GM12878 (cell line): Measurements from ENCODE around the gene SGMS1. TPM values are rescaled to one million over a fixed set of nuclear protein-coding genes. Genes with fewer than 3 reads are reported as not detected.
A peak's percentile ranks its signal among the peaks of the same experiment; 100 is the strongest.

Source experiments
- ATAC-seq: fragments of 200-7000 bp; cut with Tn5 transposase; 3 replicates; pipeline ENCODE4 v1.9.1; 2020; ENCODE audit warnings: mild to moderate bottlenecking, moderate library complexity
- BruUV-seq: library from RNA; stranded (reverse); fragments of 400-500 nt; replicated peaks from 2 replicates; lab custom pipeline; 2021; lab: Mats Ljungman, UMichigan
- CTCF ChIA-PET: fragments of 300-600 bp; sonication (Branson Sonifier 250); formaldehyde crosslinking; extraction: SDS; loops from one replicate; lab custom pipeline; 2021; ENCODE audit warnings: inconsistent platforms; lab: Yijun Ruan, JAX
- POLR2A ChIA-PET: fragments of 350-600 bp; formaldehyde crosslinking; extraction: SDS; loops from one replicate; lab custom pipeline; 2021; ENCODE audit warnings: inconsistent platforms; lab: Charles Lee
- RAD21 ChIA-PET: fragments of 300-600 bp; sonication (Branson Sonifier 250); formaldehyde crosslinking; loops from one replicate; lab custom pipeline; 2023; ENCODE audit warnings: antibody characterized with exemption; ENCODE audit not compliant: unreplicated experiment; lab: Charles Lee
- SMC1A ChIA-PET: fragments of 300-600 bp; sonication (Branson Sonifier 250); formaldehyde crosslinking; loops from one replicate; lab custom pipeline; 2023; ENCODE audit not compliant: unreplicated experiment, uncharacterized antibody; lab: Charles Lee
- DNase-seq: peaks from one replicate; pipeline ENCODE4 v3.0.0-alpha.2; 2011; ENCODE audit warnings: low read depth, low spot score
- FAIRE-seq: peaks from 3 replicates; lab custom pipeline; 2011; peaks lifted over from hg19 to GRCh38; lab: Jason Lieb, UNC
- H2AFZ ChIP-seq: 2 replicates; pipeline ENCODE4 v1.6.0; 2011; ENCODE audit warnings: low read depth, low read length, control low read depth; ENCODE audit not compliant: control insufficient read depth
- H3K27ac ChIP-seq: 2 replicates; pipeline ENCODE4 v1.5.1; 2011; ENCODE audit warnings: control low read depth; ENCODE audit not compliant: control insufficient read depth, insufficient read depth
- H3K27me3 ChIP-seq, 2 experiments: replicated peaks in 1 of 2; 2 replicates each; pipeline versions ENCODE4 v1.6.0 to v1.6.1; 2011; ENCODE audit warnings: low read length in 1 of 2; ENCODE audit not compliant: control insufficient read depth in 2 of 2, insufficient read depth in 2 of 2
- H3K36me3 ChIP-seq, 2 experiments: 2 replicates each; pipeline ENCODE4 v1.5.1; 2011; ENCODE audit warnings: low read length in 1 of 2; ENCODE audit not compliant: control insufficient read depth in 2 of 2, insufficient read depth in 2 of 2
- H3K4me1 ChIP-seq: 2 replicates; pipeline ENCODE4 v1.6.1; 2011; ENCODE audit warnings: mild to moderate bottlenecking, low read length, moderate library complexity, mixed read lengths; ENCODE audit not compliant: control insufficient read depth, insufficient read depth
- H3K4me2 ChIP-seq: 2 replicates; pipeline ENCODE4 v1.6.0; 2011; ENCODE audit warnings: control low read depth; ENCODE audit not compliant: control insufficient read depth, insufficient read depth
- H3K4me3 ChIP-seq: fragments of 200-600 bp; sonication (generic); 2 replicates; pipeline ENCODE4 v1.5.1; 2016
- H3K79me2 ChIP-seq: 2 replicates; pipeline ENCODE4 v1.6.0; 2011; ENCODE audit warnings: low read length; ENCODE audit not compliant: control insufficient read depth, insufficient read depth
- H3K9ac ChIP-seq: 2 replicates; pipeline ENCODE4 v1.8.0; 2011; ENCODE audit warnings: low read length, control low read depth, mixed read lengths; ENCODE audit not compliant: control insufficient read depth, insufficient read depth
- H3K9me3 ChIP-seq: replicated peaks from 3 replicates; pipeline ENCODE4 v1.5.1; 2011; ENCODE audit warnings: mild to moderate bottlenecking, low read length; ENCODE audit not compliant: control insufficient read depth, insufficient read depth
- H4K20me1 ChIP-seq: 2 replicates; pipeline ENCODE4 v1.6.0; 2011; ENCODE audit not compliant: control insufficient read depth, insufficient read depth
- BHLHE40 ChIP-seq, 2 experiments: fragments of 450-650 bp in 1 of 2; IDR thresholded peaks; 2 replicates each; pipeline ENCODE4 v1.6.1; 2011 to 2017; ENCODE audit warnings: low read depth in 2 of 2, borderline replicate concordance in 1 of 2, improper control_type of control experiment in 1 of 2, low read length in 1 of 2, mild to moderate bottlenecking in 1 of 2
- ETV6 ChIP-seq, 2 experiments: fragments of 450-650 bp in 1 of 2; IDR thresholded peaks in 1 of 2; conservative IDR thresholded peaks in 1 of 2; 2 replicates each; pipeline ENCODE4 v1.6.1; 2014; ENCODE audit warnings: antibody characterized with exemption in 1 of 2, borderline replicate concordance in 1 of 2, low read depth in 1 of 2, mild to moderate bottlenecking in 1 of 2, moderate library complexity in 1 of 2
- IKZF2 ChIP-seq, 2 experiments: fragments of 450-650 bp; IDR thresholded peaks; 2 replicates each; pipeline ENCODE4 v1.6.1; 2017; ENCODE audit warnings: mild to moderate bottlenecking in 2 of 2, moderate library complexity in 2 of 2
- MXI1 ChIP-seq: fragments of 150-350 bp; IDR thresholded peaks from 2 replicates; pipeline ENCODE4 v1.6.1; 2011; ENCODE audit warnings: low read depth, mild to moderate bottlenecking, inconsistent platforms, low read length, improper control_type of control experiment
- NR2F1 ChIP-seq: fragments of 450-650 bp; conservative IDR thresholded peaks from 2 replicates; pipeline ENCODE4 v1.6.1; 2017; ENCODE audit warnings: mild to moderate bottlenecking
- RAD21 ChIP-seq: IDR thresholded peaks from 2 replicates; pipeline ENCODE4 v1.6.1; 2011; ENCODE audit warnings: mild to moderate bottlenecking, low read depth, low read length, moderate library complexity; ENCODE audit not compliant: insufficient read depth
- TCF12 ChIP-seq: IDR thresholded peaks from 2 replicates; pipeline ENCODE4 v1.6.1; 2011; ENCODE audit warnings: low read depth, mild to moderate bottlenecking, low read length
- WGBS: methylation state at CpG from one replicate; pipeline ENCODE4 v1.1.6; 2016; ENCODE audit warnings: low lambda C conversion rate; ENCODE audit not compliant: insufficient replicate concordance, insufficient coverage; ENCODE audit errors: missing lambda C conversion rate; 5-methylcytosine and 5-hydroxymethylcytosine counted together
- in situ Hi-C: fragments of 300-500 bp; cut with MboI; formaldehyde crosslinking; loops from 9 replicates; pipeline ENCODE4 v1.14.3; 2018; ENCODE audit warnings: mixed read lengths
- intact Hi-C: fragments of 100-400 bp; cut with micrococcal nuclease; formaldehyde crosslinking; loops from one replicate; pipeline ENCODE4 v1.14.2; 2022; ENCODE audit not compliant: unreplicated experiment
- polyA plus RNA-seq, 11 experiments: library from polyadenylated mRNA; depleted of rRNA in 4 of 11; unstranded in 6 of 11; stranded (reverse) in 5 of 11; fragments of >200 nt; fragmentation: Nextera tagmentation in 4 of 11; fragmentation: Illumina TruSeq in 1 of 11; extraction: Ambion mirVana in 4 of 11; extraction: Trizol in 1 of 11; gene quantifications; 1 replicate in 1 of 11; 2 replicates in 10 of 11; pipeline versions ENCODE4 v1.2.1 to v1.2.3, GENCODE V29; 2011 to 2016; ENCODE audit warnings: inconsistent platforms in 2 of 11, missing spikeins in 2 of 11, low read depth in 1 of 11
- total RNA-seq, 4 experiments: library from RNA; depleted of rRNA in 3 of 4; stranded (reverse); fragments of >200 nt in 3 of 4; fragmentation: Illumina TruSeq in 1 of 4; extraction: Trizol in 1 of 4; gene quantifications; 2 replicates each; pipeline versions ENCODE4 v1.2.1 to v1.2.3, GENCODE V29; 2013 to 2021
- TF ChIP-seq, protein P1 (sequence below): fragments of 450-650 bp; IDR thresholded peaks from 2 replicates; pipeline ENCODE4 v1.6.1; 2017; ENCODE audit warnings: mild to moderate bottlenecking, moderate library complexity
- TF ChIP-seq, protein P2 (sequence below): fragments of 450-650 bp; formaldehyde crosslinking; IDR thresholded peaks from 2 replicates; pipeline ENCODE4 v1.4.0; 2022; ENCODE audit warnings: mild to moderate bottlenecking, moderate library complexity

SGMS1 gene
- total and polyA plus RNA-seq, 10 of the 15 experiments (the other 5 are each of a cell fraction or from before 2014, with no cell fraction given), result 1.4 to 14.5 (median 4.9) TPM

DNA sequence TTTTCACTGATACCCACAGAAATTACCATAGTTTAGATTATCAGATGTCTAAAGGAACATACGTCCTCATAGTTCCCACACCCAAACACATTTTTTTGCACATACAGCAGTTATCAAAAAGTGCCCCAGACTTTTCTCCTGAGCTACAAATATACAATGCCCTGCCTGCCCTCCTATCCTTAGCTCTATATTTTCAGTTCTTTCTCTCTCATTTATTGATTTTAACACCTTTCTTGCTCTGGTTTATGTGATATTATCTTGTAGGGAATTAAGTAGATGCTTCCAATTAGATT is 25.1 kb upstream of the SGMS1 start (continued):
- TF ChIP-seq, protein P1, sequence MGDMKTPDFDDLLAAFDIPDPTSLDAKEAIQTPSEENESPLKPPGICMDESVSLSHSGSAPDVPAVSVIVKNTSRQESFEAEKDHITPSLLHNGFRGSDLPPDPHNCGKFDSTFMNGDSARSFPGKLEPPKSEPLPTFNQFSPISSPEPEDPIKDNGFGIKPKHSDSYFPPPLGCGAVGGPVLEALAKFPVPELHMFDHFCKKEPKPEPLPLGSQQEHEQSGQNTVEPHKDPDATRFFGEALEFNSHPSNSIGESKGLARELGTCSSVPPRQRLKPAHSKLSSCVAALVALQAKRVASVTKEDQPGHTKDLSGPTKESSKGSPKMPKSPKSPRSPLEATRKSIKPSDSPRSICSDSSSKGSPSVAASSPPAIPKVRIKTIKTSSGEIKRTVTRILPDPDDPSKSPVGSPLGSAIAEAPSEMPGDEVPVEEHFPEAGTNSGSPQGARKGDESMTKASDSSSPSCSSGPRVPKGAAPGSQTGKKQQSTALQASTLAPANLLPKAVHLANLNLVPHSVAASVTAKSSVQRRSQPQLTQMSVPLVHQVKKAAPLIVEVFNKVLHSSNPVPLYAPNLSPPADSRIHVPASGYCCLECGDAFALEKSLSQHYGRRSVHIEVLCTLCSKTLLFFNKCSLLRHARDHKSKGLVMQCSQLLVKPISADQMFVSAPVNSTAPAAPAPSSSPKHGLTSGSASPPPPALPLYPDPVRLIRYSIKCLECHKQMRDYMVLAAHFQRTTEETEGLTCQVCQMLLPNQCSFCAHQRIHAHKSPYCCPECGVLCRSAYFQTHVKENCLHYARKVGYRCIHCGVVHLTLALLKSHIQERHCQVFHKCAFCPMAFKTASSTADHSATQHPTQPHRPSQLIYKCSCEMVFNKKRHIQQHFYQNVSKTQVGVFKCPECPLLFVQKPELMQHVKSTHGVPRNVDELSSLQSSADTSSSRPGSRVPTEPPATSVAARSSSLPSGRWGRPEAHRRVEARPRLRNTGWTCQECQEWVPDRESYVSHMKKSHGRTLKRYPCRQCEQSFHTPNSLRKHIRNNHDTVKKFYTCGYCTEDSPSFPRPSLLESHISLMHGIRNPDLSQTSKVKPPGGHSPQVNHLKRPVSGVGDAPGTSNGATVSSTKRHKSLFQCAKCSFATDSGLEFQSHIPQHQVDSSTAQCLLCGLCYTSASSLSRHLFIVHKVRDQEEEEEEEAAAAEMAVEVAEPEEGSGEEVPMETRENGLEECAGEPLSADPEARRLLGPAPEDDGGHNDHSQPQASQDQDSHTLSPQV, result no peak
- TF ChIP-seq MXI1 (no peak), RAD21 (no peak)

DNA sequence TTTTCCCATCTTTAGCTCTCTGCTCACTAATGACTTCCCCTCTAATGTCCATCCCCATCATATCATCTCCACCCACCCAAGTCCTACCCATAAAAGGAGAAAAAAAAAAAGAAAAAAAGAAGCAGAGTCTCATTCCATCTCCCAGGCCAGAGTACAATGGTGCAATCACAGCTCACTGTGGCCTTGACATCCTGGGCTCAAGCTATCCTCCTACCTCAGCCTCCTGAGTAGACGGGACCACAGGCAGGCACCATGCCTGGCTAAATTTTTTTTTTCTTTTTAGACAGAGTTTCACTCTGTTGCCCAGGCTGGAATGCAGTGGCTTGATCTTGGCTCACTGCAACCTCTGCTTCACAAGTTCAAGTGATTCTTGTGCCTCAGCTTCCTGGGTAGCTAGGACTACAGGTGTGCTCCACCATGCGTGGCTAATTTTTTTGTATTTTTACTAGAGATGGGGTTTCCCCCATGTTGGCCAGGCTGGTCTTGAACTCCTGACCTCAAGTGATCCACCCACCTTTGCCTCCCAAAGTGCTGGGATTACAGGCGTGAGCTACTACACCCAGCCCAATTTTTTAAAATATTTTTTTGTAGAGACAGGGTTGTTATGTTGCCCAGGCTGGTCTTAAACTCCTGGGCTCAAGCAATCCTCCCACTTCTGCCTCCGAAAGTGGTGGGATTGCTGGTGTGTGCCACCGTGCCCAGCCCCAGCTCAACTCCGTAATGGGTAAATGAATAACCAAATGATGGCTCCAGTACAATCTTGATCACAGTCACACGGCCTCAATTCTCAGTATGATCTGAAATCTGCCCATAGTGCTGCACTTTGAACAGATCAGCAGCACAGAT is 24.6 kb upstream of the SGMS1 start:
- 25% methylated on average over 7 of the region's 7 CpGs for WGBS
- H3K4me3 ChIP-seq, result no peak overlapping the region; the same call in 1 of the 2 replicates
- ATAC-seq (peak; percentile 93), FAIRE-seq (no peak), DNase-seq (peak; percentile 69)
- H3K79me2 ChIP-seq, result no peaks in the 10 kb centered on the region
- H3K27ac ChIP-seq, result peak overlapping the region; percentile 17
- no peaks in the 10 kb centered on the region for H4K20me1 ChIP-seq
- in situ Hi-C loops, result loop anchor here (25.0 kb wide), 1 partner anchor 1461 kb away; the partner anchor contains the start of gene TMEM273
- no peaks in the 10 kb centered on the region for H3K36me3 ChIP-seq
- H3K4me1 ChIP-seq, result peaks cover 31% of the 10 kb centered on the region
- POLR2A ChIA-PET, result interaction anchor here (0.6 to 2.2 kb wide), 10 partner anchors 9 to 227 kb away, joined by 3 to 6 read pairs (median 3); no protein-coding TSS in a partner anchor
- H3K9ac ChIP-seq, result no peak overlapping the region
- SMC1A ChIA-PET, result interaction anchor here (0.7 to 9.4 kb wide), 19 partner anchors 10 to 357 kb away, joined by 3 to 105 read pairs (median 4); no protein-coding TSS in a partner anchor
- RAD21 ChIA-PET, result interaction anchor here (0.6 to 4.0 kb wide), 13 partner anchors 8 to 387 kb away, joined by 3 to 24 read pairs (median 3); no protein-coding TSS in a partner anchor
- CTCF ChIA-PET, result interaction anchor here (0.6 to 3.3 kb wide), 13 partner anchors 8 to 373 kb away, joined by 3 to 19 read pairs (median 4); no protein-coding TSS in a partner anchor
- intact Hi-C loops, result loop anchor here (1.0 kb wide), 1 partner anchor 23 kb away; no protein-coding TSS in a partner anchor
- H2AFZ ChIP-seq, result peak overlapping the region; percentile 37
- no TSS peak for BruUV-seq
- H3K27me3 ChIP-seq, result no peaks in the 10 kb centered on the region
- no peaks in the 10 kb centered on the region for H3K9me3 ChIP-seq
- H3K4me2 ChIP-seq, result peak overlapping the region; percentile 31
- TF ChIP-seq NR2F1, result peak; percentile 86
- no peak for TF ChIP-seq ETV6 (conservative IDR thresholded peaks at IDR 0.05 in 1 of 2, IDR thresholded peaks at IDR 0.05 in 1 of 2; ENCODE audit: borderline replicate concordance in 1 of 2, low read depth in 1 of 2)
- peak; percentile 18 to 48; a peak in 2 of 4 replicates for TF ChIP-seq IKZF2 (IDR thresholded peaks at IDR 0.05)
- TF ChIP-seq, protein P2, sequence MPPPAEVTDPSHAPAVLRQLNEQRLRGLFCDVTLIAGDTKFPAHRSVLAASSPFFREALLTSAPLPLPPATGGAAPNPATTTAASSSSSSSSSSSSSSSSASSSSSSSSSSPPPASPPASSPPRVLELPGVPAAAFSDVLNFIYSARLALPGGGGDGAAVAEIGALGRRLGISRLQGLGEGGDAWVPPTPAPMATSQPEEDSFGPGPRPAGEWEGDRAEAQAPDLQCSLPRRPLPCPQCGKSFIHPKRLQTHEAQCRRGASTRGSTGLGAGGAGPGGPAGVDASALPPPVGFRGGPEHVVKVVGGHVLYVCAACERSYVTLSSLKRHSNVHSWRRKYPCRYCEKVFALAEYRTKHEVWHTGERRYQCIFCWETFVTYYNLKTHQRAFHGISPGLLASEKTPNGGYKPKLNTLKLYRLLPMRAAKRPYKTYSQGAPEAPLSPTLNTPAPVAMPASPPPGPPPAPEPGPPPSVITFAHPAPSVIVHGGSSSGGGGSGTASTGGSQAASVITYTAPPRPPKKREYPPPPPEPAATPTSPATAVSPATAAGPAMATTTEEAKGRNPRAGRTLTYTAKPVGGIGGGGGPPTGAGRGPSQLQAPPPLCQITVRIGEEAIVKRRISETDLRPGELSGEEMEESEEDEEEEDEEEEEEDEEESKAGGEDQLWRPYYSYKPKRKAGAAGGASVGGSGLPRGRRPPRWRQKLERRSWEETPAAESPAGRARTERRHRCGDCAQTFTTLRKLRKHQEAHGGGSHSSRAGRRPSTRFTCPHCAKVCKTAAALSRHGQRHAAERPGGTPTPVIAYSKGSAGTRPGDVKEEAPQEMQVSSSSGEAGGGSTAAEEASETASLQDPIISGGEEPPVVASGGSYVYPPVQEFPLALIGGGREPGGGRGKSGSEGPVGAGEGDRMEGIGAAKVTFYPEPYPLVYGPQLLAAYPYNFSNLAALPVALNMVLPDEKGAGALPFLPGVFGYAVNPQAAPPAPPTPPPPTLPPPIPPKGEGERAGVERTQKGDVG (CRISPR knock-in tag), result no peak
- TF ChIP-seq TCF12, result 0 out of 2 replicates have a peak, but pooled peaks have one; percentile 39
- peak in 1 of 2 experiments; percentile 24; a peak in 1 of 4 replicates for TF ChIP-seq BHLHE40 (IDR thresholded peaks at IDR 0.05; ENCODE audit: borderline replicate concordance in 1 of 2, low read depth in 2 of 2, low read length in 1 of 2)
